ENCODE measurements around the gene RCE1. TPM values are rescaled to one million over a fixed set of nuclear protein-coding genes. Genes with fewer than 3 reads are reported as not detected.

Gene RCE1
- total RNA-seq, 1 donor from 2014 or later = 45.2 TPM

DNA sequence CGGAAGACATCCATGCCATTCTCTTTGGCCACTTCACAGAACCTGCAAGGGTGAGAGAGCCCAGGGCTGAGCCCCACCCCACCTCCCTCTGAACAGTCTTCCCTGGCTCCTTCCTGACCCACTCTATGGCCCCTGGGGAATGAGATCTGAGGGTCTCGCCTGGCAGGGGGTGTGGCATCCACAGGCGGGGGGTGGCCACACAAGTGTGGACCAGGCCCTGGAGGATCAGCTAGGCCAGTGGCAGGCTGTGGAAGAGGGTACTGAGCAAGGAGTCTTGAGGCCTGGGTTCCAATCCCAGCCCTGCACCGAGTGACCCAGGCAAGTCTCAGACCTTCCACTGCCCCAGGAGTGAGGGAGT lies 8.0 kb downstream of the RCE1 start:
- Histone ChIP-seq H3K4me3 (ENCODE audit: low read depth, low read length) (no peak overlapping the region), H3K27me3 (ENCODE audit: control insufficient read depth, insufficient read depth, low read length) (no peaks in the 10 kb centered on the region), H3K36me3 (ENCODE audit: control insufficient read depth, insufficient read depth, low read length) (peaks cover 1% of the 10 kb centered on the region)
- no peak for DNase-seq (ENCODE audit: low read depth)
- TF ChIP-seq, protein P1, sequence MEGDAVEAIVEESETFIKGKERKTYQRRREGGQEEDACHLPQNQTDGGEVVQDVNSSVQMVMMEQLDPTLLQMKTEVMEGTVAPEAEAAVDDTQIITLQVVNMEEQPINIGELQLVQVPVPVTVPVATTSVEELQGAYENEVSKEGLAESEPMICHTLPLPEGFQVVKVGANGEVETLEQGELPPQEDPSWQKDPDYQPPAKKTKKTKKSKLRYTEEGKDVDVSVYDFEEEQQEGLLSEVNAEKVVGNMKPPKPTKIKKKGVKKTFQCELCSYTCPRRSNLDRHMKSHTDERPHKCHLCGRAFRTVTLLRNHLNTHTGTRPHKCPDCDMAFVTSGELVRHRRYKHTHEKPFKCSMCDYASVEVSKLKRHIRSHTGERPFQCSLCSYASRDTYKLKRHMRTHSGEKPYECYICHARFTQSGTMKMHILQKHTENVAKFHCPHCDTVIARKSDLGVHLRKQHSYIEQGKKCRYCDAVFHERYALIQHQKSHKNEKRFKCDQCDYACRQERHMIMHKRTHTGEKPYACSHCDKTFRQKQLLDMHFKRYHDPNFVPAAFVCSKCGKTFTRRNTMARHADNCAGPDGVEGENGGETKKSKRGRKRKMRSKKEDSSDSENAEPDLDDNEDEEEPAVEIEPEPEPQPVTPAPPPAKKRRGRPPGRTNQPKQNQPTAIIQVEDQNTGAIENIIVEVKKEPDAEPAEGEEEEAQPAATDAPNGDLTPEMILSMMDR (IDR thresholded peaks at IDR 0.05; ENCODE audit: insufficient read depth, low read length, poor library complexity, severe bottlenecking) = no peak

DNA sequence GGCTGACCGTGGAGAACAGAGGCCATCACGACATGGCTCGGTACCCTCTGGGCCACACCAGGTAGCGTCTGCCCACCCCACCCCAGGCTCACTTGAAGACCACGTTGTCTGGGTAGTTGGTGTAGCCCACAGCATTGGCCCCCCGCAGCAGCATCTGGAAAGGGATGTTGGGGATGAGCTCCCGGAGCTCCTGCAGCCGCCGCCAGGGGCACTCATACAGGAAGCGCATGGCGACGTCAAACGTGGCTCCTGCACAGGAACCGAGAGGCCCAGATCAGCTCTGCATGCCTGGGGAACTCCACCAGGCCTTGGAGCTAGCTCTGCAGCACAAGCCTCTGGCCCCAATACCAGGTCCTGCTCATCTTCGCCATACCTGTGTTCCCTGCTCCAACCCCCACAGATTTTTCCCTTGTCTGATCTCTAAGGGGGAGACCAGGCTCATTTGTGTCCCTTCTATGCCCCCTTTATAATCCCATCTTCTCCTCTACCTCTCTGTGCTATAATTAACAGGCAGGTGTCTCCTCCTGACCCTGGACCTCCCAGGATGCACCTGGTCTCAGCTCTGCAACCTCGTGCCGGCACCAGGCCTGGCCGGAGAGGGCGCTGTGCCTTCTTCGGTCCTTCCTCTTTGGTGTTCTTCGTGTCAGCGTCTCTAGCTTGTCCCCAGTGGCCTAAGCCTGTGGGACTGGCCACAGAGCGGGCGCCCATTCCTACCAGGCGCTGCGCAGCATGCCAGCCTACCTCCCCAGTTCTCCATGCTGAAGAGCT lies 8.6 kb downstream of the RCE1 start:
- Histone ChIP-seq H3K4me3 (ENCODE audit: low read depth, low read length) (no peak overlapping the region), H3K36me3 (ENCODE audit: control insufficient read depth, insufficient read depth, low read length) (no peaks in the 10 kb centered on the region)
- TF ChIP-seq, protein P1 (IDR thresholded peaks at IDR 0.05; ENCODE audit: insufficient read depth, low read length, poor library complexity, severe bottlenecking) = peak; percentile 6

DNA sequence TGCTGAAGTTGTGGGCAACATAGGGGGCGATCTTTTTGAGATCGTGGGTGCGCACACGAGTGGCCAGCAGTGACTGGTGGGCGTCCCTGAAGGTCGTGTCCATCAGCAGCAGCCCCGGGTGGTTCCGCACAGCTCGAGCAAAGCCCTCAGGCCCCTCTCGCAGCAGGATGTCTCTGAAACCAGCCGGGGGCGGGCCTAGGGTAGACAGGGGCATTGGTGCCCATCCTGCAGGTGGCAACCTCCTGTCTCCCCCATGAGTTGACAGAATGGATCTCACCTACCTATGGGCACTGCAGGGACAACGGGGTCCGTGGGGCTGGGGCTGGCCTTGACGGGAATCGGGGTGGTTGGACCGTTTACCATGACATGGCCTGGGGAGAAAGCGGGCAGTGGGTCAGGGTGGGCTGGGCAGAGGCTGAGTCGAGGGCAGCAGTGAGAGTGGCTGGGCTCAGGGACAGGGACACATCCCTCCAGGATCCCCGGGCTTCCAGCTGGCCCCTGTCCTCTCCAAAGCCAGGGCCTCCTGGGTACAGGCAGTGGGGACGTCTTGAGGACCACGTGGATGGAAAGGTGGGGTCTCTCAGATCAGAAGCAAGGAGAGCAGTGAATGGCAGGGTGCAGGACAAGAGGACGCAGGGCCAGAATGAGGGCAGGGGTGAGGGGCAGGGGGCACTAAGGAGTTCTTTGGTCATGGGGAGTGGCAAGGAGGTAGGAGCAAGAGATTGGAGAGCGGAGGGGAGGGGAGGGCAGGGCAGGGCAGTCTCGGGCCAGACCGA lies 9.4 kb downstream of the RCE1 start:
- TF ChIP-seq, protein P1 (IDR thresholded peaks at IDR 0.05; ENCODE audit: insufficient read depth, low read length, poor library complexity, severe bottlenecking) = no peak
- no peak for DNase-seq (ENCODE audit: low read depth)
- Histone ChIP-seq H3K36me3 (ENCODE audit: control insufficient read depth, insufficient read depth, low read length) (no peaks in the 10 kb centered on the region), H3K4me3 (ENCODE audit: low read depth, low read length) (no peak overlapping the region), H3K27me3 (ENCODE audit: control insufficient read depth, insufficient read depth, low read length) (no peaks in the 10 kb centered on the region)

More for the DNA sequence above, 8.6 kb downstream of the RCE1 start:
- no peak for DNase-seq (ENCODE audit: low read depth)
- H3K27me3 ChIP-seq (ENCODE audit: control insufficient read depth, insufficient read depth, low read length) = no peaks in the 10 kb centered on the region

DNA sequence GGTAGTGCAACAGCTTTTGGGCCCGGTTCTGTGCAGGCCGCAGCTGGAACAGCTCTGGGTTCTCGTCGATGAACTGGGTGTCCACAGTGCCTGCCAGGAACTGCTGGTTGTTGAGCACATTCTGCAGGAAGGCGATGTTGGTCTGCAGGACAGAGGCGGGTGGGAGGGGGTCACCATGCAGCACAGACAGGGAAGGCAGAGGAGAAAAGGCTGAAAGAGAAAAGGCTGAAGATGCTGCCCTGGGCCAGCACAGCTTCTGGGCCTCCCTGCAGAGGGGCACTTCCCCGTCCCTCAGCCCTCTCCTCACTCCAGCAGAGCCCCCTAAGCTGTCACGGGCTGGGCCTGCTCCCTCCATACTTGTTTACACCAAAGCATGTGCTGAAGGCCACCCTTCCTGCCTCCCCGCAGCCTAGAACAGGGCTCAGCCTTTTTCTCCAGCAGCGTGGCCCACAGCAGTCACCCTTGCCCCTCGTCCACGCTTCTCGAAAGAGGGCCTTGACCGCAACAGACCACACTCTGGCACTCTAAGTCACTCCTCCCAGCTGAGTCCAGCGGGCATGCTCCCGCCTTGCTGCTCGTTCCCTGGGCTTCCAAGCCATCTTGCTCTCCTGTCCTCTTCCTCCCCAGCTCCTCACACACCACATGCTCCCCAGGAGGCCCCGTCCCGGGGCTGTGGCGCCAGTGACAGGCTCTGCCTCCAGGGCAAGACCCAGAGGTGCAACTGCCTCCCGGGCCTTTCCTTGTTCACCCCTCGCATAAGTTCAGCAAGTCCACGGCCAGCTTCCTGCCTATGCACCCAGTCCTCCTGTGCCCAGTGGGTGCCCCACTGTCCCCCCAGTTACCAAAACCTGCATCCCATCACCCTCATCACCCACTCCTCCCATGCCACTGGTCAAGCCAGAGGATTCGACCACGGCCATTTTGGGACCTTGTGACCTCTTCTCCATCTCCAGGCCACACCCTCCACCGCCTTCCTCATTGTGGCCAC lies 10.3 kb downstream of the RCE1 start:
- Histone ChIP-seq H3K27me3 (ENCODE audit: control insufficient read depth, insufficient read depth, low read length) (no peaks in the 10 kb centered on the region), H3K36me3 (ENCODE audit: control insufficient read depth, insufficient read depth, low read length) (no peaks in the 10 kb centered on the region), H3K4me3 (ENCODE audit: low read depth, low read length) (no peak overlapping the region)
- DNase-seq (ENCODE audit: low read depth) = no peak
- TF ChIP-seq, protein P1 (IDR thresholded peaks at IDR 0.05; ENCODE audit: insufficient read depth, low read length, poor library complexity, severe bottlenecking) = no peak

DNA sequence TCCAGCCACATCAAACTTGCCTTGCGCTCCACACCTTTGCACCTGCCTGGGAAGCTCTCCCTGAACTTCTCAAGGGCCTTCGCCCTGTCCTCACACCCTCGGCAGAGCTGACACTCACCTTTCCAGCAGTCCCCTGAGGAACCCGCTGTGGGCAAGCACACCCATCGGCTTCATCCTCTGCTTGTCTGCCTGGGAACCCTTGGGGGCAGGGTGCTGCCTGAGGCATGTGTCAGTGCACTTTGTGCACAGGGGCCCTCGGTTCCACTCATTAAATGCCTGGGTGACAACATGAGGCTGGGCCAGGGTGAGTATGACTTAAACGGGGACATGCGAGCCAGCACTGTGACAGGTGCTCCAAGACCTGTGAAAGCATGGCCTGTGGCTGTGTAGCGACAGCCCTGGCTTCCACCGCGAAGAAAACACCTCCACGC lies 11.0 kb downstream of the RCE1 start:
- H3K4me3 ChIP-seq (ENCODE audit: low read depth, low read length) = no peak overlapping the region
- no peaks in the 10 kb centered on the region for H3K27me3 ChIP-seq (ENCODE audit: control insufficient read depth, insufficient read depth, low read length)
- no peaks in the 10 kb centered on the region for H3K36me3 ChIP-seq (ENCODE audit: control insufficient read depth, insufficient read depth, low read length)
- DNase-seq (ENCODE audit: low read depth) = no peak
- TF ChIP-seq, protein P1 (IDR thresholded peaks at IDR 0.05; ENCODE audit: insufficient read depth, low read length, poor library complexity, severe bottlenecking) = no peak
